ENCODE measurements around the gene ATP8A1. TPM values are rescaled to one million over a fixed set of nuclear protein-coding genes. Genes with fewer than 3 reads are reported as not detected.

Gene ATP8A1
- total RNA-seq, 2 experiments from 2014 or later: 20.9 to 21.1 TPM

DNA sequence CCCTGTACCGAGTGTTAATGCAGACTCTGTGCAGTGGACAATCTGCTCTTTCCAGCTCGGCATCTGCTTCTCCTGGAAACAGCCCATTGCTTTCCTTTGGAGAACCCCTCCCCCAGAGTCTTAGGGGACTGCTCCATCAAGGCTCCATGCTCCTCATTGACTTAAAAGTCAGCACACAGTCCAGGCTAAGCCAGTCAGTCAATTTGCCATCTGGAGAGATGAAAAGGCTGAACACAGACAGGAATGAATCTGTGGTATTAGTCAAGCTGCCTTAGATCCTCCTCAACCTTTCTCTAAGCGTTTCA is 20.3 kb downstream of the ATP8A1 start:
- Mint-ChIP-seq H3K36me3 (ENCODE audit: low read depth) (peaks cover 3% of the 10 kb centered on the region), H3K4me3 (no peak overlapping the region), H3K27me3 (no peaks in the 10 kb centered on the region), H3K4me1 (peaks cover 30% of the 10 kb centered on the region), H3K9me3 (peaks cover 3% of the 10 kb centered on the region), H3K27ac (no peak overlapping the region)
- POLR2A ChIA-PET: no interaction called here
- CTCF ChIA-PET: interaction anchor here (1.0 to 2.4 kb wide), 4 partner anchors 8 to 20 kb away, joined by 3 to 5 read pairs (median 4); partner anchors contain the start of gene ATP8A1
- no peak for DNase-seq

DNA sequence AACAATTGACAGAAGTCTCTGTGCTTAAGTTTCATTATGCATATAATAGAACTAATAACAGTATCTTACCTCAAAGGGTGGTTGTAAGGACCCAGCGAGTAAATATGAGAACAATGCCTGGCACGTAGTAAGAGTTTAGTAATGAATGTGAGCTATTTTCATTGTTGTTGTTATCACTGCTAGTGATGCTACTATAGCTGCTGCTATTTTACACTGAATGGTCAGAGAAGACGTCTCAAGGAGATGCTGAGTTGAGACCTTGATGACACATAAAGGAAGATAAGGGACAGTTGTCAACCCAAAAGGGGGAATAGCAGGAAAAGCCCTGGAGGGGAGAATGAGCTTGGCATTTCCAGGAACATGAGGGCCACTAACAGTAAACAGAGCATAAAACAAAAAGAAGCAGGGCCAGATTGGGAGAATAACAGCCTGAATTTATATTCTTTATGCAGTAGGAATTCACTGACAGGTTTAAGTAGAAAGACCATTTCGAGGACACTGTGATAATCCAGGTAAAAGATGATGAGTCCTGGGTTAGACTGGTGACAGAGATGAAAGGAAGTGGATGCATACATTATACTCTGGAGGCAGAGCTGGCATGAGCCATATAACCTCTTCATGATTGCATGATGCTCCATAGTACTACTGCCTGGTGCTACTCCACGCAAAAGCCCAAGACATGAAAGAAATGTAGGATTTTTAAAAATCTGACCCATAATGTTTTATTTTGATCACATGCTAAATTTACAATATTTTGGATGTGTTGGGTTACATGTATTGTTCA is 23.1 kb downstream of the ATP8A1 start:
- H3K4me1 Mint-ChIP-seq: peaks cover 17% of the 10 kb centered on the region
- no peaks in the 10 kb centered on the region for H3K27me3 Mint-ChIP-seq
- POLR2A ChIA-PET: no interaction called here
- peaks cover 4% of the 10 kb centered on the region for H3K9me3 Mint-ChIP-seq
- H3K27ac Mint-ChIP-seq: no peak overlapping the region
- CTCF ChIA-PET: interaction anchor here (0.9 to 1.5 kb wide), 3 partner anchors 11 to 22 kb away, joined by 3 to 4 read pairs (median 3); partner anchors contain the start of gene ATP8A1
- no peak for DNase-seq
- no peak overlapping the region for H3K4me3 Mint-ChIP-seq
- peaks cover 10% of the 10 kb centered on the region for H3K36me3 Mint-ChIP-seq (ENCODE audit: low read depth)

DNA sequence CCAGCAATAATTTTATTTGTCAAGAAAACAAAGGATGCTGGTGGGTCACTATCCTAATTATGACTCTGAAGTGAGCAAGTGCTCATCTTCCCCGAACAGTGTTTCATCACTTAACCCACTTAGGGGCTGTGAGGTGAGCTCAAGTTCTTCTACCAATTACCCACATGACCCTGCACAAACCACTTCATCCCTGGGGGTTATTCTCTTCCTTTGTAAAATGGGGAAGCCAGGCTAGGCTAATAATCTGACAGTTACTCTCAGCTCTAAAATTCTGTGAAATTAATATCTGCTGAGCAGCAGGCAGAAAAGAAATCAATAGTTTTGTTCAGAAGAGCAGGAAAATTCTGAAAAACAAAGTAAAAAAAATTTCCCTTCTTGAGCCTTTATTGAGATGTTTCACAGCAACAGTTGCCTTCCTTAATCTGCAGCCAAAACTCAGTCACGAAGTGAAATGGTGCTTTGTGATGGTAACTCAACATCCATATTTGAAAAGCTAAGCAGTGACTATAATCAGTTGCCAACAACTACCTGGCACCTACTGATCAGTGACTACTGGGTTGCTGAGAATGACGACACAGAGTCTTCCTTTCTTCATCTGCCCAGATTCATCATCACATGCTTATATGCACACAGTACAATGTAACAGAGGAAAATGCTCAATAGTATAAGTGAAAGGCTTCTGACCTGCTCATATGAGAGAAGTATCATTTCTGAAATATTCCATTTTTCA is 24.1 kb downstream of the ATP8A1 start:
- Mint-ChIP-seq H3K27me3 (no peaks in the 10 kb centered on the region), H3K9me3 (peaks cover 4% of the 10 kb centered on the region), H3K4me3 (no peak overlapping the region), H3K36me3 (ENCODE audit: low read depth) (peaks cover 10% of the 10 kb centered on the region), H3K27ac (no peak overlapping the region), H3K4me1 (peaks cover 24% of the 10 kb centered on the region)
- no peak for DNase-seq
- ChIA-PET CTCF (interaction anchor here (1.5 kb wide), 1 partner anchor 10 kb away, joined by 3 read pairs; no protein-coding TSS in a partner anchor), POLR2A (no interaction called here)

DNA sequence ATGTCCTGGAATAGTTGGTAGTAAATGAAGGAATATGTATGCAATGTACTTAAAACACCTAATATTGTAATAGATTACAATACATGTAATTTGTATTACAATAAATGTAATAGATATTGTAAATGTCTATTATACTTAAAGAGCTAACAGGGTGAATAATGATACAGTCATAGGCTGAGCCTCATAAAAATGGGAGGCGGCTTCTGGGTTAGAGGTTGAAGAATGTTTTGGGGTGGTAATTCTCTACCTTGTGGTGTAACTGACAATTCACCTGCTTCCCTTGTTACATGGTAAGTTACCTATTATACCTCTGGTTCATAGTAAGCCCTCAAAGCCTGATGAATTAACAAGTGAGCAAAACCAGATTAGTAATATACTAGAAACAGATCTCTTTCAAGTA is 26.0 kb downstream of the ATP8A1 start:
- peaks cover 30% of the 10 kb centered on the region for H3K4me1 Mint-ChIP-seq
- H3K27ac Mint-ChIP-seq: no peak overlapping the region
- ChIA-PET POLR2A (no interaction called here), CTCF (no interaction called here)
- H3K27me3 Mint-ChIP-seq: no peaks in the 10 kb centered on the region
- H3K9me3 Mint-ChIP-seq: peaks cover 4% of the 10 kb centered on the region
- H3K4me3 Mint-ChIP-seq: no peak overlapping the region
- no peak for DNase-seq
- H3K36me3 Mint-ChIP-seq (ENCODE audit: low read depth): peaks cover 14% of the 10 kb centered on the region

DNA sequence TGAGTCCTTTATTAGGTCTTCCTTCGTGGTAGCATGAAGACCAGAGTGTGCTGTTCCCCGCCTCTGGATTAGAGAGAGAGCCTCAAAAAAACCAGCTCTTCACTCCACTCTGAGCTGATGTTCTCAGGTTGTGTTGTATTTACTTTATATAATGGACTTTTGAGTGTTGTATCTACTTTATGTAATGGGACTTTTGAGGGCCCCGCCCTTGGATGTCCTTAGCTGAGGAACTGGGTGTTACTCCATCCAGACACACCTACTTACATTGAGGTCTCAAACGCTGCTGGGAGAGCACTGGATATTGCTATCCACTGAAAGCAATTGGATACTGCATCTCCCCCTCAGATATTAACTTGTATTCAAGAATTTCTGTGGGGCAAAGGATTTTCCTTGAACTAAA is 28.2 kb downstream of the ATP8A1 start:
- ChIA-PET POLR2A (no interaction called here), CTCF (interaction anchor here (1.0 to 1.8 kb wide), 3 partner anchors 8 to 16 kb away, joined by 3 to 6 read pairs (median 3); no protein-coding TSS in a partner anchor)
- peaks cover 28% of the 10 kb centered on the region for H3K4me1 Mint-ChIP-seq
- no peak for DNase-seq
- no peak overlapping the region for H3K27ac Mint-ChIP-seq
- H3K27me3 Mint-ChIP-seq: no peaks in the 10 kb centered on the region
- H3K4me3 Mint-ChIP-seq: no peak overlapping the region
- peaks cover 4% of the 10 kb centered on the region for H3K9me3 Mint-ChIP-seq
- peaks cover 19% of the 10 kb centered on the region for H3K36me3 Mint-ChIP-seq (ENCODE audit: low read depth)

DNA sequence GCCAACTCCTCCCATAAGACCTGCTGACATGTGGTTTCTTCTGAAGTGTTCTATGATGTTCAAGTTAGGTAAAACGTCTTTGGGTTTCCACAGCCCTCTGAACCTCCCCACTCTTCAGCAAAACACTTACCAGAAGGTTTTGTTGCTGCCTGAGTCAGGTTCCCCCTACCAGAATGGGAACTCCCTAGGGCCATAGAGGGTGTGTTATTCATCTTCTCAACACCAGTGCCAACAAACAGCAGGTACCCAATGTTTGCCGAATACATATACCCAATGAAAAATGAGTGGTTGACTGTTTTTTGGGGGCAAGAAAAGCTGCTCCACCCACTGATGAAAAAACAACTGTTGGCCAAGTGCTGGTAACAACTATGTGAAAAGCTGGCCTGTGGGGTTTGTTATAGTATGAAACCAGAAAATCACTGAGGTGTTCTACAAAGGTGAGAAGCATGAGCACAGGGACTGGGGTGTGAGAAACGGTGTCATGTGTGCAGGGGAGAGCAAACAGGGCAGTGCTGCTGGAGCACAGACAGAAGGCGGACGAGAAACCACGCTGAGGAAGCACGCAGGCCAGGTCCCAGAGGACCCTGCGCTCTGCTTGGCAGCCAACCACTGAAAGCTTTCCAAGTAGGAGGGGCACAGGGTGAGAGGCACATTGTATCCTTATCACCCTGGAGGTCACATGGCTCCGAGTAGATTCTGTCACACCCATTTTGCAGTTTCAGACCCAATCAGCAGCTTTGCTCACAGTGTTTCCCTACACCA is 28.8 kb downstream of the ATP8A1 start:
- Mint-ChIP-seq H3K4me3 (no peak overlapping the region), H3K9me3 (peaks cover 4% of the 10 kb centered on the region), H3K27ac (peak overlapping the region; percentile 75), H3K36me3 (ENCODE audit: low read depth) (peaks cover 25% of the 10 kb centered on the region), H3K4me1 (peaks cover 24% of the 10 kb centered on the region), H3K27me3 (no peaks in the 10 kb centered on the region)
- POLR2A ChIA-PET: no interaction called here
- DNase-seq: peak; percentile 49
- CTCF ChIA-PET: interaction anchor here (1.0 to 1.8 kb wide), 3 partner anchors 9 to 16 kb away, joined by 3 to 6 read pairs (median 3); no protein-coding TSS in a partner anchor

DNA sequence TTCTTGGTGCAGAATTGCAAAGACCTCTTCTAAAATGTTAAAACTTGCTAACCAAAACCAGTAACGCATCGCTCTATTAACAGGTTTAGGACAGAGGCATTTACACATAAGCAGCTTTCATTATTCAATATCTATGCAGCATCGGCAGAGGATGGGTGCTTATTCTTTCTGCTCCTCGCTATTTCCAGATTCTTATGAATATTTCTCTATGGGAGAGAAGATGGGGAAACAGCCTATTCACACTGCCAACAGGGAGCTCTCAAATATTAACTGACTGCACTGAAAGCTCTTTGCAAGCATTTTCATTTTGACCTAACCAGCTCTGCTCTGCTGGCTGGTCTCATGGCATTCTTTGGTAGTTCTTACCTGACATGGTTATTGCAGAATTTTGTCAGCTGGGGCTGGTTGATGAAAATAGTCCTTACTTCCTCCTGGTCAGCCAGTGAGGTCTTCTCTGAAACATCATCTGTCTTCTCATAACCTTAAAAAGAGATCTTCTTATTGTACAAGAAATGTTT is 30.2 kb downstream of the ATP8A1 start:
- no peaks in the 10 kb centered on the region for H3K27me3 Mint-ChIP-seq
- H3K4me1 Mint-ChIP-seq: peaks cover 24% of the 10 kb centered on the region
- H3K4me3 Mint-ChIP-seq: no peak overlapping the region
- DNase-seq: no peak
- H3K27ac Mint-ChIP-seq: no peak overlapping the region
- H3K9me3 Mint-ChIP-seq: peaks cover 4% of the 10 kb centered on the region
- peaks cover 35% of the 10 kb centered on the region for H3K36me3 Mint-ChIP-seq (ENCODE audit: low read depth)
- CTCF ChIA-PET: interaction anchor here (0.8 to 1.0 kb wide), 2 partner anchors 10 to 28 kb away, joined by 3 to 4 read pairs; no protein-coding TSS in a partner anchor
- POLR2A ChIA-PET: no interaction called here

DNA sequence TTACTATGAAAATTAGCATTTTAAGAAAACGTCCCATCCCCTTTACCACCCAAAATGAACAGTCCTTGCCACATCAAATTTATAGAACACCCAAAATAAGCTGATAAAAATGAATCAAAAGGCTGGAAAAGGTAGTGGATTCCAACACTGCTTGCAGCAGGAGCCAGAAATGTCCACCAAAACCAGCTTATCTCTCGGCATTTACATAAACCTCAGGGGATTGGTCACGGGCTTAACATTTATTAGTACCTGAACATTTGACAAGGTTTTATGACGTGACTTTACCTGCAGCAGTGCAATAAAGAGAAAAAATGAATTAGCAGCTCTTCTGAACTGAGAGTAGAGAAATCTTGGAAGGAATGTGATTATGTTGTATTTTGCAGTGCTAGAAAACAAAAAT is 31.6 kb downstream of the ATP8A1 start:
- H3K27me3 Mint-ChIP-seq: no peaks in the 10 kb centered on the region
- POLR2A ChIA-PET: no interaction called here
- no peak for DNase-seq
- CTCF ChIA-PET: no interaction called here
- peaks cover 24% of the 10 kb centered on the region for H3K4me1 Mint-ChIP-seq
- no peak overlapping the region for H3K27ac Mint-ChIP-seq
- no peak overlapping the region for H3K4me3 Mint-ChIP-seq
- peaks cover 37% of the 10 kb centered on the region for H3K36me3 Mint-ChIP-seq (ENCODE audit: low read depth)
- H3K9me3 Mint-ChIP-seq: peaks cover 3% of the 10 kb centered on the region

DNA sequence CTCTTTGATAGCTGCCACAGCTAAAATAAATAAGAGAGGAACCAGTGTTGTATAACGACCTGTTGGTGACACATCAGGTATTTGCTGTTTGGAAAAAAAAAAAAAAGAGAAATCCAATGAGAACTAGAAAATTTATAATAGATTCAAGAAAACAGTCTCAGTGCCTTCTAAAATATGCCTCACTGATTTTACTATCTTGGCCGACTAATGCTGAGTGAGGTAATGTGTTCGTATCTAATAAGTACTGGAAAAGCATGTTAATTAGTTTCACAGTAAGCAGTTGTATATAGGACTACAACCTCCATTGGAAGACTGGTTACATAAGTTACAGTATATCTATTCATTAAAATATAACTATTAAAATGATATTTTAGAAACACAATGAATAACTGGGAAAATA is 32.4 kb downstream of the ATP8A1 start:
- ChIA-PET CTCF (no interaction called here), POLR2A (no interaction called here)
- H3K4me3 Mint-ChIP-seq: no peak overlapping the region
- H3K4me1 Mint-ChIP-seq: peaks cover 24% of the 10 kb centered on the region
- H3K27ac Mint-ChIP-seq: no peak overlapping the region
- H3K9me3 Mint-ChIP-seq: peaks cover 3% of the 10 kb centered on the region
- H3K27me3 Mint-ChIP-seq: no peaks in the 10 kb centered on the region
- DNase-seq: no peak
- H3K36me3 Mint-ChIP-seq (ENCODE audit: low read depth): peaks cover 37% of the 10 kb centered on the region

DNA sequence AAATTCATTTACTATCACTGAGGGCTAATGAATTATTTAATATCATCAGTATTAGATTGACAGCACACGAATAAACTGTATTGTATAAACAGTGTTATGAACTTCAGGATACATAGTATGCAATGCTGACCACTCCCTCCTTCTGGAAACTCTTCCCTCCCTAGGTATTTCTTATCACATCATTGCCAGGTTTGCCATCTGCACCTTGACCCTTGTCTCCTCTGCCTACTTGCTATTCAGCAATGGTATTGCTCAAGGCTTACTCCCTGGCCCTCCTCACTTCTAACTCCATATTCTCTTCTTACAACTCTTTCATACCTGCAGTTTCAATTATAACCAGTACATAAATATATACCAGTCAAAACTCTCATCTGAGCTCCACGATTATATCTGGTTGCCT is 38.9 kb downstream of the ATP8A1 start:
- POLR2A ChIA-PET: no interaction called here
- Mint-ChIP-seq H3K27me3 (no peaks in the 10 kb centered on the region), H3K27ac (no peak overlapping the region), H3K36me3 (ENCODE audit: low read depth) (peaks cover 29% of the 10 kb centered on the region), H3K9me3 (peaks cover 3% of the 10 kb centered on the region), H3K4me3 (no peak overlapping the region), H3K4me1 (no peaks in the 10 kb centered on the region)
- CTCF ChIA-PET: no interaction called here
- DNase-seq: no peak

DNA sequence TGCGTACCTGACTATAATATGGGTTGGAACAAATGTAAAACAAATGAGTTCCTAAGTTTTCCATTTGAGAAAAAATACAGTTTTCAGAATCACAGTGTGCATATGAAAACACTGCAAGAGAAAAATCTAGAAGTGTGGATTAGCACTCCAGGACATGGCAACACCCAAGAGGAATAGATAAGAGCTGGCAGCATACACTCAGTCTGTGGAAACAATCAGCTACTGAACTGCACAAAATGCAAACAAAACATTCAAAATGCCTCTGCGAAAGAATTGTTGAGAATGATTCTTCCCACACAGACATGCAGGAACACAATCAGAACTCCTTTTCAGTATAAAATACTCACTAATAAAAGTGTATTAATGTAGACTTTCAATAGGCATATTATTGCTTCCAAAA is 39.9 kb downstream of the ATP8A1 start:
- CTCF ChIA-PET: no interaction called here
- POLR2A ChIA-PET: no interaction called here
- Mint-ChIP-seq H3K27ac (no peak overlapping the region), H3K27me3 (no peaks in the 10 kb centered on the region), H3K4me3 (no peak overlapping the region), H3K9me3 (peaks cover 3% of the 10 kb centered on the region), H3K4me1 (no peaks in the 10 kb centered on the region), H3K36me3 (ENCODE audit: low read depth) (peaks cover 28% of the 10 kb centered on the region)
- DNase-seq: no peak

DNA sequence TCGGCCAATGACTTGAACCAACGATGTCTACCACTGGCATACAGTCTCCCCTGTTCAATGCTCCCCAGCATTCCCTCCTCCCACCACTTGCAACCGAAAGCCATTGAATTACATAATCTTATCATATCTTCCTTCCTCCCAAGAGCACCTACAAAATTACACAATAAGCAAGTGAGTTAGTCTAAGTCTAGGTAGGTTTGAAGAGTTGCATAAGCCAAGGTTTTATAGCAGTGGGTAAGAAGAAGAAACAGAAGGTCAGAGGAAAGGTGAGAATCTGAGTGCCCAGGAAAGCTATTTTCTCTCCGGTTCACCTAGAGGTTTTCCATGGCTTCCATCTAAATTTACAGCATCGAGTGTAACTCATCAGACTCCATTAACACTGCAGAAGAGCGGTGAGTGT is 40.3 kb downstream of the ATP8A1 start:
- ChIA-PET POLR2A (no interaction called here), CTCF (no interaction called here)
- Mint-ChIP-seq H3K27me3 (no peaks in the 10 kb centered on the region), H3K9me3 (peaks cover under 1% of the 10 kb centered on the region), H3K4me1 (peaks cover 2% of the 10 kb centered on the region), H3K36me3 (ENCODE audit: low read depth) (peaks cover 26% of the 10 kb centered on the region), H3K27ac (no peak overlapping the region), H3K4me3 (no peak overlapping the region)
- no peak for DNase-seq

Data from activated CD4-positive, alpha-beta T cell treated with anti-CD3 and anti-CD28 coated beads, Interleukin-2, amount 10 ng/mL, durations not matched to agents 7 days and 5 days (primary cell).